Keratinocyte (primary cell): ENCODE measurements around the gene GLDC. TPM values are rescaled to one million over a fixed set of nuclear protein-coding genes. Genes with fewer than 3 reads are reported as not detected.

Experiments
- DNase-seq: peaks from one replicate; pipeline ENCODE4 v3.0.0-alpha.2; 2011; ENCODE audit warnings: low read depth, missing footprints, low spot score
- FAIRE-seq: peaks from 2 replicates; lab custom pipeline; 2011; peaks lifted over from hg19 to GRCh38; lab: Jason Lieb, UNC
- H2AFZ ChIP-seq: 2 replicates; pipeline ENCODE4 v1.6.0; 2012; ENCODE audit warnings: low read length, control low read depth, inconsistent platforms; ENCODE audit not compliant: control insufficient read depth
- H3K27ac ChIP-seq: 2 replicates; pipeline ENCODE4 v1.5.1; 2011; ENCODE audit warnings: low read length; ENCODE audit not compliant: control insufficient read depth, insufficient read depth
- H3K27me3 ChIP-seq: 3 replicates; pipeline ENCODE4 v1.6.0; 2011; ENCODE audit warnings: low read length; ENCODE audit not compliant: control insufficient read depth, insufficient read depth; ENCODE audit errors: extremely low read depth
- H3K36me3 ChIP-seq, 2 experiments: 2 replicates in 1 of 2; 3 replicates in 1 of 2; pipeline ENCODE4 v1.5.1; 2011; ENCODE audit warnings: low read length in 2 of 2, mild to moderate bottlenecking in 1 of 2; ENCODE audit not compliant: control insufficient read depth in 2 of 2, insufficient read depth in 2 of 2; ENCODE audit errors: extremely low read depth in 1 of 2
- H3K4me1 ChIP-seq: 3 replicates; pipeline ENCODE4 v1.5.1; 2011; ENCODE audit warnings: low read length; ENCODE audit not compliant: control insufficient read depth, insufficient read depth; ENCODE audit errors: extremely low read depth
- H3K4me2 ChIP-seq: 3 replicates; pipeline ENCODE4 v1.6.0; 2011; ENCODE audit warnings: low read depth, low read length; ENCODE audit not compliant: control insufficient read depth, insufficient read depth; ENCODE audit errors: extremely low read depth
- H3K4me3 ChIP-seq, 3 experiments: fragments of 200-600 bp in 1 of 3; sonication (generic) in 1 of 3; 2 replicates in 2 of 3; 3 replicates in 1 of 3; pipeline ENCODE4 v1.5.1; 2011 to 2016; ENCODE audit warnings: low read length in 3 of 3, mild to moderate bottlenecking in 3 of 3, control low read depth in 2 of 3, inconsistent platforms in 1 of 3, low read depth in 1 of 3, mixed read lengths in 1 of 3, mixed run types in 1 of 3, moderate library complexity in 1 of 3; ENCODE audit not compliant: control insufficient read depth in 2 of 3, insufficient read depth in 2 of 3; ENCODE audit errors: extremely low read depth in 1 of 3
- H3K79me2 ChIP-seq: 2 replicates; pipeline ENCODE4 v1.6.0; 2012; ENCODE audit warnings: low read length; ENCODE audit not compliant: control insufficient read depth, insufficient read depth
- H3K9ac ChIP-seq: 3 replicates; pipeline ENCODE4 v1.6.0; 2011; ENCODE audit warnings: low read length; ENCODE audit not compliant: control insufficient read depth, insufficient read depth; ENCODE audit errors: extremely low read depth
- H3K9me1 ChIP-seq: 3 replicates; pipeline ENCODE4 v1.6.0; 2011; ENCODE audit warnings: low read length; ENCODE audit not compliant: control insufficient read depth, insufficient read depth; ENCODE audit errors: extremely low read depth
- H3K9me3 ChIP-seq: 2 replicates; pipeline ENCODE4 v1.5.1; 2012; ENCODE audit warnings: low read depth, low read length; ENCODE audit not compliant: control insufficient read depth
- H4K20me1 ChIP-seq: 3 replicates; pipeline ENCODE4 v1.6.0; 2011; ENCODE audit warnings: low read length; ENCODE audit not compliant: control insufficient read depth, insufficient read depth; ENCODE audit errors: extremely low read depth
- CTCF ChIP-seq, 3 experiments: IDR thresholded peaks in 1 of 3; conservative IDR thresholded peaks in 1 of 3; optimal IDR thresholded peaks in 1 of 3; 2 replicates in 2 of 3; 3 replicates in 1 of 3; pipeline versions ENCODE3 to v1.5.1; 2011; ENCODE audit warnings: low read length in 3 of 3, mild to moderate bottlenecking in 3 of 3, moderate library complexity in 2 of 3, control low read depth in 1 of 3, inconsistent platforms in 1 of 3; ENCODE audit not compliant: insufficient read depth in 2 of 3; ENCODE audit errors: extremely low read depth in 1 of 3
- EZH2 ChIP-seq: IDR thresholded peaks from one replicate; pipeline ENCODE4 v1.6.1; 2012; ENCODE audit warnings: inconsistent platforms, mild to moderate bottlenecking, low read length, moderate library complexity
- dilution Hi-C: fragments of 300-500 bp; cut with MboI; formaldehyde crosslinking; loops from one replicate; pipeline ENCODE4 v1.7.0; 2020; ENCODE audit warnings: low sequenced_read_pairs; ENCODE audit not compliant: extremely low pct_ligation_motif_present
- polyA plus RNA-seq, 5 experiments: library from polyadenylated mRNA; depleted of rRNA in 3 of 5; stranded (reverse) in 3 of 5; stranded (forward) in 1 of 5; unstranded in 1 of 5; fragments of >200 nt; gene quantifications; 1 replicate in 1 of 5; 2 replicates in 3 of 5; 3 replicates in 1 of 5; pipeline versions ENCODE4 v1.2.1 to v1.2.3, GENCODE V29; 2011 to 2012; ENCODE audit warnings: missing spikeins in 2 of 5, low read depth in 1 of 5, low replicate concordance in 1 of 5

Gene GLDC
- polyA plus RNA-seq, 1 donor (not counting 4 experiments of a cell fraction or from before 2014, with no cell fraction given), result 0.69 TPM

GRCh38 chr9:6535594-6535993, 109.9 kb downstream of the GLDC start:
- no peak overlapping the region for H3K4me2 ChIP-seq
- H3K4me1 ChIP-seq, result peaks cover 7% of the 10 kb centered on the region
- H3K9me1 ChIP-seq, result no peaks in the 10 kb centered on the region
- dilution Hi-C loops, result no loop called here
- H3K9me3 ChIP-seq, result no peaks in the 10 kb centered on the region
- H2AFZ ChIP-seq, result no peak overlapping the region
- H3K27me3 ChIP-seq, result no peaks in the 10 kb centered on the region
- H3K9ac ChIP-seq, result no peak overlapping the region
- TF ChIP-seq EZH2, result no peak
- no peak for TF ChIP-seq CTCF (optimal IDR thresholded peaks at IDR 0.05 in 1 of 3, IDR thresholded peaks at IDR 0.05 in 1 of 3, conservative IDR thresholded peaks at IDR 0.05 in 1 of 3; ENCODE audit: extremely low read depth in 1 of 3, insufficient read depth in 2 of 3, low read length in 3 of 3)
- DNase-seq, result no peak
- FAIRE-seq, result no peak
- no peaks in the 10 kb centered on the region for H4K20me1 ChIP-seq
- no peak overlapping the region for H3K4me3 ChIP-seq
- H3K79me2 ChIP-seq, result no peaks in the 10 kb centered on the region
- no peak overlapping the region for H3K27ac ChIP-seq
- no peaks in the 10 kb centered on the region for H3K36me3 ChIP-seq

GRCh38 chr9:6525326-6526045, 120.0 kb downstream of the GLDC start:
- FAIRE-seq, result no peak

More at GRCh38 chr9:6525326-6526045, 120.0 kb downstream of the GLDC start:
- no peak overlapping the region for H3K4me3 ChIP-seq
- no peak overlapping the region for H2AFZ ChIP-seq
- dilution Hi-C loops, result no loop called here
- no peaks in the 10 kb centered on the region for H3K4me1 ChIP-seq
- H3K27me3 ChIP-seq, result no peaks in the 10 kb centered on the region
- no peak overlapping the region for H3K27ac ChIP-seq
- no peak for TF ChIP-seq EZH2
- TF ChIP-seq CTCF (optimal IDR thresholded peaks at IDR 0.05 in 1 of 3, IDR thresholded peaks at IDR 0.05 in 1 of 3, conservative IDR thresholded peaks at IDR 0.05 in 1 of 3; ENCODE audit: extremely low read depth in 1 of 3, insufficient read depth in 2 of 3, low read length in 3 of 3), result no peak
- no peaks in the 10 kb centered on the region for H3K36me3 ChIP-seq
- no peaks in the 10 kb centered on the region for H3K79me2 ChIP-seq
- no peaks in the 10 kb centered on the region for H3K9me3 ChIP-seq
- no peak overlapping the region for H3K4me2 ChIP-seq
- no peaks in the 10 kb centered on the region for H4K20me1 ChIP-seq
- DNase-seq, result no peak
- no peaks in the 10 kb centered on the region for H3K9me1 ChIP-seq
- no peak overlapping the region for H3K9ac ChIP-seq
